Measurements from ENCODE around the gene MGMT.

- TF ChIP-seq MYC (IDR thresholded peaks at IDR 0.05; ENCODE audit: low read depth, low read length) (no peak), EZH2 (IDR thresholded peaks at IDR 0.05; ENCODE audit: borderline replicate concordance, low read depth, low read length, severe bottlenecking) (no peak), CTCF (IDR thresholded peaks at IDR 0.05; ENCODE audit: extremely low read depth in 1 of 2, insufficient read depth in 1 of 2, low read depth in 1 of 2, low read length in 2 of 2) (no peak)
These were observed 185.6 kb downstream of the MGMT start for GRCh38 chr10:129652521-129653201.
